ENCODE results near the gene CDK5RAP2.

Gene CDK5RAP2

DNA sequence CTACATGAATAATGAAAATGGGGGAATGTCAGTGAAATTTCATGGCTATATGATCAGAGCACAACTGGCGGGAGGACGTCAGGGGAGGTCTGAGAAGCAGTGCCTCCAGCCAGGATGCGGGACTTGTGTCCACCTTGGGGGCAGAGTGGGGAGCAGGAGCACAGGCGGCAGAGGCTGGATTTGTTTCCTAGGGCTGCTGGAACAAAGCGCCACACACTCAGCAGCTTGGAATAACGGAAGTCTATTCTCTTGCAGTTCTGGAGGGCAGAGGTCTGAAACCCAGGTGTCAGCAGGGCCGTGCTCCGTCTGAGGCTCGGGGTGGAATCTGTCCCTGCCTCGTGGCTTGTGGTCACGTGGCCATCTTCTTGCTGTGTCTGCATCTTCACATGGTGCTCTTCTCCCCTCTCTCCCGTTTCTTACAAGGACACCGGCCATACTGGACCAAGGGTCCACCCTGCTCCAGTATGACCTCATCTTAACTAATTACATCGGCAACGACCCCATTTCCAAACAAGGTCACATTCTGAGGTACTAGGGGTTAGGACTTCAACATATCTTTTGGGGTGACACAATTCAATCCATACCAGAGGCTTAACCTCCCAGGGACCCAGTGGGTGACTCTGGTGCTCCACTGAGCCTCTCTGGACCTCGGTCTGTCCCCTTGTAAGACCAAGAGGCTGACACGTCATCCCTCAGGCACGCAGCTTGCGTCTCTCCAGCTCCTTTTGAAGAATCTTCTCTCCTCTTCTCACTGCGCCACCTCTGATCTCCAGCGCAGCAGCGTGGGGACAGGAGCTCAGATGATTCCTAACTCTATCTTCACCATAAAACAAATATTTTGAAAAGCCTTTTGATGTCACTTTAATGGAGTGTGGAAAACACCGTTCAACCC, 202.5 kb downstream of the CDK5RAP2 start:
- DNase-seq, result no peak

DNA sequence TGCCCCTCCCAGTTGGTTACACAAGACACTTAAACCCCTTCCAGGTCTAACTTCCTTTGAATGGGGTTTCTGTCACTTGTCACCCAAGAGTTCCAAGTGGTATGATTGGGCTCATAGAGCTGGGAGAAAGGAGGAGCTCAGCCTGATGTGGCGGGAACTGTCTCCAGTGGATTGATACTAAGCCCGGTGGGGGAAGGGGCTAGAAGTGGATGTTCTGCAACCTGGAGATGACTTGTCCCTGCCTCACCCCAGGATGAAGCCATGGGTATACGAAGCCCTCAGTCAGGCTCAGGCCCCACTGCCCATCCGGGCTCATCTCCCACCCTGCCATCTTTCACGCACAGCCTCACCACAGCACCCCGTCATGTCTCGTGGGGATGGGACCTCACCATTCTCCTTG, 203.9 kb downstream of the CDK5RAP2 start:
- DNase-seq, result no peak

DNA sequence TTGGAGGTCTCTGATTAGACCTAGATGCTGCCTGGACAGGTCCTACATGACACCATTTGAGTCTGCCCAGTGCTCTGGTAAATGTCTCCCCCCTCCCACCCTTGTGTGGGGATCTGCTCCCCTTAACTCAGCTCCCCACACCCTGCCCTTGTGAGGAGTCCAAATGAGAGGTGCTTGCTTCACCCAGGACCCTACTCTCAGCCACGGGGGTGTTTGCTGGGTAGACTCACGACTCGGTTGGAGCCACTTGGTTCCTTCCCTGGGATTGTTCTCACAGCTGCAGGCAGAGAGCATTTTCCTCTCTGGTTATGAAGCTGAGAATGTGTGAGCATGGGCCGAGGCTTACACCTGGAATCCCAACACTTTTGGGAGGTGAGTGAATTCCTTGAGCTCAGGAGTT, 204.7 kb downstream of the CDK5RAP2 start:
- no peak for DNase-seq

GRCh38 chr9:120374817-120375216, 205.2 kb downstream of the CDK5RAP2 start:
- DNase-seq, result no peak

DNA sequence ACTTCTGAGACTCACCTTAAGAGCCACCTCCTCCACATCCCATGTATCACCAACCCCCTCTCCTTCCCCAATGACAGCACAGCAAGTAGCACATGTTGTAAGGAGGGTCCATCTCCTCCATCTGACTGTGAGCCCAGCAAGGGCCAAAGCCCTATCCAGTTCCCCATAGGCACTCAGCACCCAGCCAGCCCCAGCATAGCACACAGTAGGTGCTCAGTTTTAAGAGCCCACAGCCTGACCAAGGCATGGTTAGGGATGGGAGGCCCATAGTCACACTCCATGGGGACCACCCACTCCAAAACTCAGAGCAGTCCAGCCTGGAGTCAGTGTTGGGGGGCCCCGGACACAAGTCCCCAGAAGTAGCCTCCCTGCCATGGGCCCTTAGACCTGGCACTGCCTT, 205.7 kb downstream of the CDK5RAP2 start:
- DNase-seq, result no peak

- DNase-seq, result no peak
Measured at GRCh38 chr9:120372040-120372439, 207.9 kb downstream of the CDK5RAP2 start.

DNA sequence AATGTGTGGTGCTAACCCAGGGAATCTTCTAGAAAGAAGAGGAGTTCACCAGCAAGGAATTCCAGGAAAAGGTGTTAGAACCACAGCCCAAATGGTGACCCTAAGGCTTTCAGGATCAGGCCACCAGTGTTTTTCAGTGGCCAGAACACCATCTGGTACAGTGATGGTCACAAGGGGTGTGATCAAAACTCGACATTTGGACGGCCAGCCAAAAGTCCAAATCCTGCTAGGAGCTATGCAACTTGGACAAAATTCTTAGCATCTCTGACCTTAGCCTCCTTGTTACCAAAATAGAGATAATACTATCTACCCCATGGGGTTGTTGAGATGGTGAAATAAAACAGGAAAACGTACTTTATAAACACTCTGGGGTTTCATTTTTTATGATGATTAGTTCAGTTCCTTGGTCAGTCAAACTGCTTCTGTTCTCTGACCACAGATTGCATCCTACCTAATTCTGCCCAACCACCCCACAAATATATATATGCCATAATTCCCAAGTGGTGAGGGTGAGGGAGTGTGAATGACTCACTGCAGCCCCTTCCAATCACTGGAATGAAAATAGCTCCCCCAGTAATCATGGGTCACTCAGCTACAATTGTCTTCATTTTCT, 210.3 kb downstream of the CDK5RAP2 start:
- DNase-seq, result no peak

- DNase-seq, result no peak
Measured at GRCh38 chr9:120368799-120369198, 211.2 kb downstream of the CDK5RAP2 start.

DNA sequence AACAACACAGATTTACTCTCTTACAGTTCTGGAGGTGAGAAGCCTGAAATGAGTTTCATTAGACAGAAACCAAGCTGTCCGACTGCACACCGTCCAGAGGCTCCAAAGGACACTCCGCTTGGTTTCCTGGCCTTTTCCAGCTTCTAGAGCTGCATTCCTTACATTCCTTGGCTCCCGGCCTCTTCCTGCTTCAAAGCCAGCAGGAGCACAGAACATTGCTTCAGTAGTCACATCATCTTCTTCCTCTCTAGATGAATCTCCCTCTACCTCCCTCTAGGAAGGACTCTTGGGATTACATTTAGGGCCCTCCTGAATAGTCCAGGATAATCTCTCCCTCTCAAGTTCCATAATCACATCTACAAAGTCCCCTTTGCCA, 213.3 kb downstream of the CDK5RAP2 start:
- no peak for DNase-seq

GRCh38 chr9:120365386-120365785, 214.6 kb downstream of the CDK5RAP2 start:
- no peak for DNase-seq

GRCh38 chr9:120363697-120364096, 216.3 kb downstream of the CDK5RAP2 start:
- DNase-seq, result no peak

DNA sequence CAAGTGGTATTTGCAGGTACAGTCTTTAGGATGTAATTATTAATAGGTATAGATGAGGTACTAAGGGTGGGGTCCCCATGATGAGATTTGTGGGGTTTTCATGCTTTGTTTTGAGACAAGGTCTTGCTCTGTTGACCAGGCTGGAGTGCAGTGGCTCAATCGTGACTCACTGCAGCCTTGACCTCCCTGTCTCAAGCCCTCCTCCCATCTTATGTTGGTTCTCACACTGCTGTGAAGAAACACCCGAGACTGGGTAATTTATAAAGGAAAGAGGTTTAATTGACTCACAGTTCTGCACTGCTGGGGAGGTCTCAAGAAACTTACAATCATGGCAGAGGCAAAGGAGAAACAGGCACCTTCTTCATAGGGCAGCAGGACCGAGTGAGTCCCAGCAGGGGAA, 217.5 kb downstream of the CDK5RAP2 start:
- no peak for DNase-seq

DNA sequence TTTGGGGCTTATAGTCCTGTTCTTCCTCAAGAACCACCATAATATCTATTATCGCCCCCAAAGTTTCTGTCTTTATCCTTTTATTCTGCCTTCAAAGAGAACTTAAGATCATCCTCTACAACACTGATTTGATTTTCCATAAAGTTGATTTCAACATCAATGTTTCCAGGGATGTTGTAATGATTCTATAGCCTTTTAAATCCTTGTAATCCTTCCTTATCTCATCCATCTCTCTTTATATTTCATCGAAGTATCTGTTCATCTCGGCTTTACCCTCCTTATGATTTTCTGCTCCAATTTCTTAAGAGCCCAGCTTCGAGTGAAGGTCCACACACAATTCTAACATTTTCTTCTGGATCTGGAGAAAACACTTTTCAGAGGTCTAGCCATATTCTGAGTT, 218.4 kb downstream of the CDK5RAP2 start:
- no peak for DNase-seq

DNA sequence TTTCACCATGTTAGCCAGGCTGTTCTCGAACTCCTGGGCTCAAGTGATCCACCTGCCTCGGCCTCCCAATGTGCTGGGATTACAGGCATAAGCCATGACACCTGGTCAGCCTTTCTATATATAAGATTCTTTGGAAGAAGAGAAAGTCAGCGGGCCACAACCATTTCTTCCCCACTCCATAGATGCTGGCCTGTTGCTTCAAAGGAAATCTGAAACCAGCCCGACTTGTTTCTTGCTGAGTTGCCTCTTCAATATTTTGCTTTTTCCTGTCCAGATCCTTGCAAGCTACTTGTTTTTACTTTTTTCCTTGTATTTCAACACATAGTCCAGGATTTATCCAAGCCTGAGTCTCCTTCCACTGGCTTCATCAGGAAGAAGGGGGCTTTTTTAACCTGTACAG, 219.5 kb downstream of the CDK5RAP2 start:
- no peak for DNase-seq

- DNase-seq, result no peak
Measured at GRCh38 chr9:120360046-120360445, 219.9 kb downstream of the CDK5RAP2 start.

DNA sequence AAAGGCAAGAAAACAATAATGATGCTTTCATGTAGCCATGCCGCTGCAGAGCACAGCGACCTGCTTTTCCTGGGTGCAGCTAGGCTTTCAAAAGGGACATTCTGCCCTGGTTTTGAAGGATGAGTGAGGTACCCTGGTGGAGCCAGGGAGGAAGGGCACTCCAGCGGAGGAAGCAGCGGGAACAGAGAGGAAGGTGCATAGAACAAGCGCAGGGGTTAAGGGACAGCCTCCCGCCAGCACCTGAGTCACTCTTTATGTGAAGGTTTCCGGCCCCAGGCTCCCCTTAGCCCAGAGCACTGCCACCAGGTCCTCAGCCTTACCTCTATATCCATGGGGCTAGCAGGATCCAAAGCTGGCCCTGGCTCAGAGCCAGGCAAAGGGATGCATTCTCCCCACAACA, 221.1 kb downstream of the CDK5RAP2 start:
- no peak for DNase-seq

DNA sequence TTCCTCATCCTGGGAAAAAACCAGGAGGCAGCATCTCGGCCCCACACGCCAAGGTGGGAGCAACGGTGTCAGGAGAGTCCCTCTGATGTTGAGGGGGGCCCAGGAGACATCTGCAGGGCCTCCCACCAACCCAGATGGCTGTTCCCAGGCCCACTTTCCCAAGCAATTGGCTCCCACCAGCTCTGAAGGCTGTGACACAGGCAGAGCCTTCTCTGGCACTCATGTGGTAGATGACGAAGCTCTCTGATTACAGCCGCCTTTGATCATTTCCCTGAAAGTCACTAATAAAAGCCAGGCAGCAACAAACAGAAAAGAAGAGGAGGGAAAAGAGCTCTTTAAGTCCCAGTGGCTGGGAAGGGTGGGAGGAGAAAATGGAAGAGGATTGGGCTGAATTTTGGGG, 226.5 kb downstream of the CDK5RAP2 start:
- no peak for DNase-seq

DNA sequence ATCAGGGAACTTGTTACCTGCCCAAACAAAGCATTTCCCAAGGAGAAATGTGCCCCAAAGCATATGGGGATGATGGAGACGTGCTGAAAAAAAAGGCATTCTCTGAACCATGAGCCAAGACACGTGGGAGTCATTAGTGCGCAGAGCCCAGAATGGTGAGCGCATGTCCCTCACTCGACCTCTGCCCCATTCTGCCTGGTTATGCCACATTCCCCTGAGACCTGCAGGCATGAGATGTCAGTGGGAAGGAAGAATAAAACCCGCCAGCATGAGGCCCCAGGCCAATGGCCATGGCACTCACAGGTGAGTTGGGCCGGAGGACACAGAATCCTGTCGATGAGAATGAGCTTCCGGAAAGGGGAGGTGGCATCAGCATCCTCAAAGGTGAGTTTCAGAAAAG, 228.9 kb downstream of the CDK5RAP2 start:
- DNase-seq, result no peak

GRCh38 chr9:120350596-120350995, 229.4 kb downstream of the CDK5RAP2 start:
- DNase-seq, result no peak

DNA sequence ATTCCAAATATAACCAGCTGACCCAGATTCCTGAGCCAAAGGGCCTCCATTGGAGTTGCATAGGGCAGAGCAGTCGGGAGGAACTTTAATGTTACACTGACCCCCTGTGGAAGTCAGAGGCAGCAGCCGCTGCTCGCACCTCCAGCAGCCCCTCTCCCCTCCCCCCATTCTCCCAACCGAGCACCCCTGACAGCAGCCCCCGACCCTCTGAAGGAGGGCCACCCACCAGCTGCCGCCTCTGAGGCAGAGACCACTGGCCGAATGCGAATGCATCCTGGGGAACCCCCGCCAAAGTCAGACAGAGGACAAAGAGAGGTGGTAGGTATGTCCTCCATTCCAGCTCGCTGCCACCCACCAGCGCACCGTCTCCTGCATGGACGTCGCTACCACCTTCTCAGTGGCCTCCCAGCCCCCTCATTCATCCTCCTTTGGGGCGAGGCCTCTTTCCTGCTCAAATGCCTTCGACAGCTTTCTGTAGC, 231.0 kb downstream of the CDK5RAP2 start:
- no peak for DNase-seq

GRCh38 chr9:120345379-120345778, 234.6 kb downstream of the CDK5RAP2 start:
- no peak for DNase-seq

GRCh38 chr9:120344230-120344629, 235.7 kb downstream of the CDK5RAP2 start:
- DNase-seq, result no peak

DNA sequence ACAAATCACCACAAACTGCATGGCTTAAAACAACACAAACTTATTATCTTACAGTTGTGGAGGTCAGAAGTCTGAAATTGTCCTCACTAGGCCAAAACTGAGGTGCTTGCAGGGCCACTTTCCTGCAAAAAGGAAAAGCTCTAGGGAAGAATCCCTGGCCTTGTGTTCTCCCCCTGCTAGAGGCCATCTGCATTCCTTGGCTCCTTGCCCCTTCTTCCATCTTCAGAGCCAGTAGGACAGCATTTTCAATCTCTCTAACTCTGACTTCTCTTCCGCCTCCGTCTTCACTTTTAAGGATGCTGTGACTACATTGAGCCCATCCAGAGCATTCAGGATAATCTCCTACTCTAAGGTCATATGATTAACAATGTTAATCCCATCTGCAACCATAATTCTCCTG, 236.6 kb downstream of the CDK5RAP2 start:
- no peak for DNase-seq

All from CD4-positive, alpha-beta T cell treated with Interleukin-21 for 1 hour (primary cell).